Naive thymus-derived CD4-positive, alpha-beta T cell (primary cell): ENCODE results near the gene BAIAP2L2. TPM values are rescaled to one million over a fixed set of nuclear protein-coding genes. Genes with fewer than 3 reads are reported as not detected.

ENCODE experiments used
- ATAC-seq: fragments of 150-1000 bp; cut with Tn5 transposase; 2 replicates; pipeline ENCODE4 v1.10.0; 2021; ENCODE audit warnings: mild to moderate bottlenecking, moderate library complexity
- CTCF ChIA-PET: fragments of 350-600 bp; sonication (Branson Sonifier 250); formaldehyde crosslinking; loops from one replicate; lab custom pipeline; 2021; ENCODE audit warnings: antibody characterized with exemption; lab: Charles Lee
- POLR2A ChIA-PET: fragments of 350-600 bp; sonication (Branson Sonifier 250); formaldehyde crosslinking; loops from one replicate; lab custom pipeline; 2021; ENCODE audit warnings: antibody characterized with exemption, inconsistent platforms; lab: Charles Lee
- DNase-seq, 9 donors: peaks; one replicate each; pipeline versions ENCODE4 v3.0.0 to v3.0.0-alpha.2; 2020 to 2022; ENCODE audit warnings: mixed read lengths in 1 of 9
- H3K27ac ChIP-seq: one replicate; pipeline ENCODE4 v1.7.0; 2013; ENCODE audit warnings: mild to moderate bottlenecking, low read depth, low read length, moderate library complexity
- H3K27me3 ChIP-seq, 2 donors: one replicate each; pipeline ENCODE4 v1.7.0; 2013; ENCODE audit warnings: low read length in 2 of 2, mild to moderate bottlenecking in 2 of 2, moderate library complexity in 2 of 2; ENCODE audit not compliant: control insufficient read depth in 2 of 2, insufficient read depth in 2 of 2
- H3K36me3 ChIP-seq, 3 experiments: 1 replicate in 2 of 3; 2 replicates in 1 of 3; pipeline ENCODE4 v1.7.0; 2013; ENCODE audit warnings: low read length in 3 of 3, mild to moderate bottlenecking in 3 of 3, moderate library complexity in 1 of 3; ENCODE audit not compliant: insufficient read depth in 3 of 3, control insufficient read depth in 2 of 3
- H3K4me1 ChIP-seq, 2 donors: one replicate each; pipeline ENCODE4 v1.7.0; 2013; ENCODE audit warnings: low read length in 2 of 2, mild to moderate bottlenecking in 2 of 2, moderate library complexity in 1 of 2; ENCODE audit not compliant: control insufficient read depth in 2 of 2, insufficient read depth in 2 of 2
- H3K4me3 ChIP-seq: 2 replicates; pipeline ENCODE4 v1.7.0; 2013; ENCODE audit warnings: mild to moderate bottlenecking, low read length
- H3K9me3 ChIP-seq, 3 experiments: 1 replicate in 2 of 3; 2 replicates in 1 of 3; pipeline ENCODE4 v1.7.0; 2013; ENCODE audit warnings: low read length in 3 of 3; ENCODE audit not compliant: control insufficient read depth in 2 of 3
- H3K27ac Mint-ChIP-seq, 9 donors: one replicate each; pipeline ENCODE4 v1.8.0; 2020 to 2022; ENCODE audit warnings: mixed read lengths in 9 of 9, mild to moderate bottlenecking in 8 of 9, moderate library complexity in 5 of 9, inconsistent platforms in 2 of 9
- H3K27me3 Mint-ChIP-seq, 5 donors: one replicate each; pipeline ENCODE4 v1.8.0; 2021 to 2022; ENCODE audit warnings: mixed read lengths in 5 of 5, mild to moderate bottlenecking in 1 of 5
- H3K36me3 Mint-ChIP-seq, 5 donors: one replicate each; pipeline ENCODE4 v1.8.0; 2020 to 2022; ENCODE audit warnings: mixed read lengths in 5 of 5, mild to moderate bottlenecking in 3 of 5, inconsistent platforms in 1 of 5
- H3K4me1 Mint-ChIP-seq, 7 donors: one replicate each; pipeline ENCODE4 v1.8.0; 2020 to 2022; ENCODE audit warnings: mixed read lengths in 7 of 7, mild to moderate bottlenecking in 3 of 7, inconsistent platforms in 1 of 7
- H3K4me3 Mint-ChIP-seq, 10 donors: one replicate each; pipeline ENCODE4 v1.8.0; 2020 to 2022; ENCODE audit warnings: mild to moderate bottlenecking in 10 of 10, mixed read lengths in 10 of 10, moderate library complexity in 6 of 10, inconsistent platforms in 2 of 10
- H3K9me3 Mint-ChIP-seq, 11 donors: one replicate each; pipeline ENCODE4 v1.8.0; 2020 to 2022; ENCODE audit warnings: mixed read lengths in 11 of 11, mild to moderate bottlenecking in 4 of 11, inconsistent platforms in 1 of 11, moderate library complexity in 1 of 11
- intact Hi-C, 2 donors: fragments of 100-400 bp; cut with micrococcal nuclease; formaldehyde crosslinking; loops; one replicate each; pipeline ENCODE4 v1.15.1; 2023
- polyA plus RNA-seq, 2 donors: library from polyadenylated mRNA; unstranded; fragments of 300-500 nt; fragmentation: Illumina TruSeq; gene quantifications; one replicate each; pipeline ENCODE4 v1.2.3, GENCODE V29; 2021
- total RNA-seq, 6 experiments: library from RNA in 5 of 6; stranded (reverse) in 5 of 6; gene quantifications; 1 replicate in 5 of 6; 2 replicates in 1 of 6; pipeline ENCODE4 v1.2.3 and lab custom pipeline; 2021 to 2026

BAIAP2L2 gene
- total and polyA plus RNA-seq, 7 experiments from 2014 or later = 0.46 to 3.9 (median 1.9) TPM; not detected in 2

- H3K9me3 Mint-ChIP-seq = peaks cover 0 to 2% (median 0%) of the 10 kb centered on the region in 11 donors
- POLR2A ChIA-PET = no interaction called here
- no peak within 1 kb of the TSS for H3K27ac ChIP-seq
- H3K9me3 ChIP-seq = no peaks in the 10 kb centered on the region
- peak within 1 kb of the TSS in 1 of 10 donors; percentile 31 for H3K4me3 Mint-ChIP-seq
- peaks cover 0 to 8% of the 10 kb centered on the region in 2 donors for H3K27me3 ChIP-seq
- intact Hi-C loops = no loop called here
- no peak within 1 kb of the TSS for H3K4me3 ChIP-seq
- H3K36me3 Mint-ChIP-seq = peaks cover 0 to 15% (median 0%) of the 10 kb centered on the region in 5 donors
- peaks cover 0 to 9% (median 0%) of the 10 kb centered on the region in 3 experiments for H3K36me3 ChIP-seq
- DNase-seq (no peak), ATAC-seq (no peak)
- peaks cover 3 to 9% of the 10 kb centered on the region in 2 donors for H3K4me1 ChIP-seq
- peaks cover 0 to 6% (median 0%) of the 10 kb centered on the region in 7 donors for H3K4me1 Mint-ChIP-seq
- no peak within 1 kb of the TSS for H3K27ac Mint-ChIP-seq
- H3K27me3 Mint-ChIP-seq = peaks cover 3 to 39% (median 8%) of the 10 kb centered on the region in 5 donors
- CTCF ChIA-PET = no interaction called here
Observed at GRCh38 chr22:38083931-38084631, 26.4 kb downstream of the BAIAP2L2 start, which contains the start of gene SLC16A8. SLC16A8 (minus strand) TSS chr22:38084184; CDS start chr22:38082873, 1,311 bp downstream.

DNA sequence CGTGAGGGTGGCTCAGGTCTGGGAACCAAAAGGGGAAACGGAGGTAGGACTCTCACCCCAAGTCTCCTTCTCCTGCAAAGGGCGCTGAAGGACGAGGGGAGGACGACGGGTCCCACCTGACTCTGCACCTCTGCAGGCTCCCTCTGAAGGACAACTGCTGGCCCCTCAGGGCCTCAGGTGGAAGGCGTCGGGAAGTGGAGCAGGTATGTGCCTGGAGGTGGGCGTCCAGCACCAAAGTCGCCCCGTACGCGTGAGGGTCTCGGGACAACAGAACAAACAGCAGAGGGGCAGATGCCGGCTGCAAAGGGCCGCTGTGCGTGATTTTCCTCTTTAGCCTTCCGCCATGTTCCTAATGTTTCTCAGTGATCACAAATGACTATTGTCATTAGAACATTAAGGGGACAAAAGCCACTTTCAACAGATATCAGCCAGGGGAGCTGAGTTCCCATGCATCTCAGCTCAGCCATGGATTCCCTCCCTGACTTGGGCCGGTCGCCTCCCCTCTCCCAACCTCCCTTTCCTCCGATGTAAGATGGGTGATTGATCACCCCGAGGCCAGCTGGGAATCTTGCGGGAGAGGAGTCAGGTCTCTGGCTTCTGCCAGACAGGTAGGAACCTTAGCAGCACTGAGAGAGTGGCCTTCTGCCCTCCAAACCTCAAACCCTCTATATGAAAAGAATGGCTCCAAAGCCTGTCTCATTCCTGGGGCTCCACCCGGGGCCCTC is 27.3 kb downstream of the BAIAP2L2 start:
- no peak overlapping the region for H3K4me3 ChIP-seq
- Mint-ChIP-seq H3K36me3 (peaks cover 0 to 15% (median 0%) of the 10 kb centered on the region in 5 donors), H3K27ac (no peak overlapping the region), H3K4me3 (peak overlapping the region in 1 of 10 donors; percentile 31), H3K27me3 (peaks cover 3 to 39% (median 8%) of the 10 kb centered on the region in 5 donors), H3K9me3 (peaks cover 0 to 2% (median 0%) of the 10 kb centered on the region in 11 donors), H3K4me1 (peaks cover 0 to 6% (median 0%) of the 10 kb centered on the region in 7 donors)
- H3K27ac ChIP-seq = no peak overlapping the region
- H3K36me3 ChIP-seq = peaks cover 0 to 9% (median 0%) of the 10 kb centered on the region in 3 experiments
- POLR2A ChIA-PET = no interaction called here
- ATAC-seq (no peak), DNase-seq (no peak)
- no peaks in the 10 kb centered on the region for H3K9me3 ChIP-seq
- CTCF ChIA-PET = no interaction called here
- peaks cover 3 to 9% of the 10 kb centered on the region in 2 donors for H3K4me1 ChIP-seq
- peaks cover 0 to 8% of the 10 kb centered on the region in 2 donors for H3K27me3 ChIP-seq
- intact Hi-C loops = no loop called here

- no peak for DNase-seq
Observed at GRCh38 chr22:38081941-38082828, 28.3 kb downstream of the BAIAP2L2 start.

GRCh38 chr22:38081636-38081940 is 28.9 kb downstream of the BAIAP2L2 start:
- ChIA-PET POLR2A (no interaction called here), CTCF (no interaction called here)
- intact Hi-C loops = no loop called here
- H3K27me3 ChIP-seq = peaks cover 0 to 8% of the 10 kb centered on the region in 2 donors
- peaks cover 0 to 8% (median 0%) of the 10 kb centered on the region in 5 donors for H3K36me3 Mint-ChIP-seq
- ATAC-seq (no peak), DNase-seq (no peak)
- H3K4me3 ChIP-seq = no peak overlapping the region
- peaks cover 3 to 9% of the 10 kb centered on the region in 2 donors for H3K4me1 ChIP-seq
- H3K36me3 ChIP-seq = peaks cover 0 to 9% (median 0%) of the 10 kb centered on the region in 3 experiments
- peaks cover 3 to 32% (median 8%) of the 10 kb centered on the region in 5 donors for H3K27me3 Mint-ChIP-seq
- H3K4me1 Mint-ChIP-seq = peaks cover 0 to 6% (median 0%) of the 10 kb centered on the region in 7 donors
- peaks cover 0 to 1% (median 0%) of the 10 kb centered on the region in 11 donors for H3K9me3 Mint-ChIP-seq
- no peaks in the 10 kb centered on the region for H3K9me3 ChIP-seq
- no peak overlapping the region for H3K27ac ChIP-seq
- H3K4me3 Mint-ChIP-seq = peak overlapping the region in 3 of 10 donors; percentile 11 to 62 (median 27)
- H3K27ac Mint-ChIP-seq = no peak overlapping the region

More at GRCh38 chr22:38081941-38082828, 28.3 kb downstream of the BAIAP2L2 start:
- peaks cover 0 to 6% (median 0%) of the 10 kb centered on the region in 7 donors for H3K4me1 Mint-ChIP-seq
- no peaks in the 10 kb centered on the region for H3K9me3 ChIP-seq
- ChIA-PET CTCF (no interaction called here), POLR2A (no interaction called here)
- no peak overlapping the region for H3K27ac Mint-ChIP-seq
- H3K36me3 ChIP-seq = peaks cover 0 to 9% (median 0%) of the 10 kb centered on the region in 3 experiments
- peaks cover 3 to 32% (median 8%) of the 10 kb centered on the region in 5 donors for H3K27me3 Mint-ChIP-seq
- no peak for ATAC-seq
- intact Hi-C loops = no loop called here
- H3K27me3 ChIP-seq = peaks cover 0 to 8% of the 10 kb centered on the region in 2 donors
- H3K36me3 Mint-ChIP-seq = peaks cover 0 to 9% (median 0%) of the 10 kb centered on the region in 5 donors
- H3K4me3 Mint-ChIP-seq = peak overlapping the region in 4 of 10 donors; percentile 3 to 62 (median 19)
- H3K27ac ChIP-seq = no peak overlapping the region
- no peak overlapping the region for H3K4me3 ChIP-seq
- H3K9me3 Mint-ChIP-seq = peaks cover 0 to 1% (median 0%) of the 10 kb centered on the region in 11 donors
- peaks cover 3 to 9% of the 10 kb centered on the region in 2 donors for H3K4me1 ChIP-seq

DNA sequence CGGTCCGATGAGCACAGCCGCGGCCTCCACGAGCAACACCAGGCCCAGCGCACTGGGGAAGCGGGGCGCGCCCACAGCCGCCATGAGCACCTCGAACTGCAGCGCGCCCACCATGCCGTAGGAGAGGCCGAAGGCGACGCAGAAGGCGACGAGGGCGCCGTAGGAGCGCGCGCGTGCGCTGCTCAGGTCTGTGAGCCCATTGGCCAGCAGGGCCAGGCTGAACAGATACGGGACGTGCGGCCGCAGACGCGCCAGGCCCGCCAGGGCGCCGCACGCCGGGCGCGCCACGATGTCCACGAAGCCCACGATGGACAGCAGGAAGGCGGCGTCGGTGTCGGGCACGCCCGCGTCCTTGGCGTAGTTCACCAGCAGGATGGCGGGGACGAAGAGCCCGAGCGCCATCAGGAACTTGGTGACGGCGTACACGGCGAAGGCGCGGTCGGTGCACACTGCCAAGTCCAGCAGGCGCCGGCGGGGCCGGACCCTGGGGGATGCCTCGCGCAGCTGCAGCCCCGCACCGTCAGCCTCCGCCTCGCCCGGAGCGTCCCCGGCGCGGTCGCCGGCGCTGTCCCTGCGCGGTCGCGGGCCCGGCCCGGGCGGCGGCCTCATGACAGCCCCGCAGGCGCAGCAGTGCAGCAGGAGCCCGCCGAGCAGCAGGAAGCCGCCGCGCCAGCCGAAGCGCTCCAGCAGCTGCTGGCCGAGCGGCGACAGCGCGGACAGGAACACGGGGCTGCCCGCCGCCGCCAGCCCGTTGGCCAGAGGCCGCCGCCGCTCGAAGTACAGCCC is 29.4 kb downstream of the BAIAP2L2 start:
- Mint-ChIP-seq H3K27me3 (peaks cover 3 to 32% (median 8%) of the 10 kb centered on the region in 5 donors), H3K9me3 (peaks cover 0 to 1% (median 0%) of the 10 kb centered on the region in 11 donors), H3K4me3 (peak overlapping the region in 4 of 10 donors; percentile 7 to 66 (median 18)), H3K4me1 (peaks cover 0 to 6% (median 0%) of the 10 kb centered on the region in 7 donors), H3K36me3 (peaks cover 0 to 4% (median 0%) of the 10 kb centered on the region in 5 donors), H3K27ac (no peak overlapping the region)
- Histone ChIP-seq H3K27me3 (peaks cover 0 to 8% of the 10 kb centered on the region in 2 donors), H3K4me3 (no peak overlapping the region), H3K36me3 (peaks cover 0 to 6% (median 0%) of the 10 kb centered on the region in 3 experiments), H3K4me1 (peaks cover 3 to 9% of the 10 kb centered on the region in 2 donors), H3K27ac (no peak overlapping the region), H3K9me3 (no peaks in the 10 kb centered on the region)
- POLR2A ChIA-PET = no interaction called here
- CTCF ChIA-PET = no interaction called here
- intact Hi-C loops = no loop called here
- ATAC-seq (no peak), DNase-seq (no peak)
